ENCODE data around the gene ZIC4.

The ZIC4 gene

GRCh38 chr3:147394884-147395225, 11.5 kb downstream of the ZIC4 start:
- H3K27ac ChIP-seq (ENCODE audit: low read depth, low read length) = no peak overlapping the region
- H3K9me3 ChIP-seq (ENCODE audit: control insufficient read depth, insufficient read depth, low read depth, low read length) = no peaks in the 10 kb centered on the region
- peak overlapping the region; percentile 72 for H3K4me3 ChIP-seq (ENCODE audit: low read depth, low read length)
- no peak overlapping the region for H3K9ac ChIP-seq (ENCODE audit: low read length)
- peaks cover 49% of the 10 kb centered on the region for H3K4me1 ChIP-seq (ENCODE audit: control insufficient read depth, insufficient read depth, low read length)
- peaks cover 100% of the 10 kb centered on the region for H3K27me3 ChIP-seq (ENCODE audit: control insufficient read depth, insufficient read depth, low read length)
- no peaks in the 10 kb centered on the region for H3K36me3 ChIP-seq (ENCODE audit: control insufficient read depth, insufficient read depth, low read length)

- no peaks in the 10 kb centered on the region for H3K9me3 ChIP-seq (ENCODE audit: control insufficient read depth, insufficient read depth, low read depth, low read length)
- H3K9ac ChIP-seq (ENCODE audit: low read length) = no peak overlapping the region
Measured at GRCh38 chr3:147393943-147394883, 12.1 kb downstream of the ZIC4 start.

GRCh38 chr3:147393261-147393942, 12.9 kb downstream of the ZIC4 start:
- Histone ChIP-seq H3K27me3 (ENCODE audit: control insufficient read depth, insufficient read depth, low read length) (peaks cover 100% of the 10 kb centered on the region), H3K9me3 (ENCODE audit: control insufficient read depth, insufficient read depth, low read depth, low read length) (no peaks in the 10 kb centered on the region), H3K9ac (ENCODE audit: low read length) (peak overlapping the region; percentile 67), H3K27ac (ENCODE audit: low read depth, low read length) (0 out of 2 replicates have a peak overlapping the region, but pooled peaks have one; percentile 20), H3K36me3 (ENCODE audit: control insufficient read depth, insufficient read depth, low read length) (no peaks in the 10 kb centered on the region), H3K4me3 (ENCODE audit: low read depth, low read length) (peak overlapping the region; percentile 72), H3K4me1 (ENCODE audit: control insufficient read depth, insufficient read depth, low read length) (peaks cover 63% of the 10 kb centered on the region)

More at GRCh38 chr3:147393943-147394883, 12.1 kb downstream of the ZIC4 start:
- Histone ChIP-seq H3K27ac (ENCODE audit: low read depth, low read length) (no peak overlapping the region), H3K4me3 (ENCODE audit: low read depth, low read length) (peak overlapping the region; percentile 72), H3K4me1 (ENCODE audit: control insufficient read depth, insufficient read depth, low read length) (peaks cover 55% of the 10 kb centered on the region), H3K27me3 (ENCODE audit: control insufficient read depth, insufficient read depth, low read length) (peaks cover 100% of the 10 kb centered on the region), H3K36me3 (ENCODE audit: control insufficient read depth, insufficient read depth, low read length) (no peaks in the 10 kb centered on the region)

- no peaks in the 10 kb centered on the region for H3K9me3 ChIP-seq (ENCODE audit: control insufficient read depth, insufficient read depth, low read depth, low read length)
- H3K9ac ChIP-seq (ENCODE audit: low read length) = no peak overlapping the region
- H3K27ac ChIP-seq (ENCODE audit: low read depth, low read length) = no peak overlapping the region
- H3K4me1 ChIP-seq (ENCODE audit: control insufficient read depth, insufficient read depth, low read length) = peaks cover 65% of the 10 kb centered on the region
- peak overlapping the region; percentile 72 for H3K4me3 ChIP-seq (ENCODE audit: low read depth, low read length)
- H3K27me3 ChIP-seq (ENCODE audit: control insufficient read depth, insufficient read depth, low read length) = peaks cover 100% of the 10 kb centered on the region
- H3K36me3 ChIP-seq (ENCODE audit: control insufficient read depth, insufficient read depth, low read length) = no peaks in the 10 kb centered on the region
Measured at GRCh38 chr3:147392625-147392946, 13.8 kb downstream of the ZIC4 start.

- Histone ChIP-seq H3K27ac (ENCODE audit: low read depth, low read length) (no peak overlapping the region), H3K36me3 (ENCODE audit: control insufficient read depth, insufficient read depth, low read length) (no peaks in the 10 kb centered on the region), H3K4me3 (ENCODE audit: low read depth, low read length) (peak overlapping the region; percentile 72), H3K27me3 (ENCODE audit: control insufficient read depth, insufficient read depth, low read length) (peaks cover 100% of the 10 kb centered on the region), H3K9me3 (ENCODE audit: control insufficient read depth, insufficient read depth, low read depth, low read length) (no peaks in the 10 kb centered on the region), H3K4me1 (ENCODE audit: control insufficient read depth, insufficient read depth, low read length) (peaks cover 65% of the 10 kb centered on the region), H3K9ac (ENCODE audit: low read length) (peak overlapping the region; percentile 0)
Measured at GRCh38 chr3:147391781-147392624, 14.3 kb downstream of the ZIC4 start.

GRCh38 chr3:147390589-147391569, 15.5 kb downstream of the ZIC4 start:
- H3K27me3 ChIP-seq (ENCODE audit: control insufficient read depth, insufficient read depth, low read length) = peaks cover 100% of the 10 kb centered on the region
- H3K27ac ChIP-seq (ENCODE audit: low read depth, low read length) = no peak overlapping the region
- no peaks in the 10 kb centered on the region for H3K9me3 ChIP-seq (ENCODE audit: control insufficient read depth, insufficient read depth, low read depth, low read length)
- H3K9ac ChIP-seq (ENCODE audit: low read length) = no peak overlapping the region
- peak overlapping the region; percentile 46 for H3K4me3 ChIP-seq (ENCODE audit: low read depth, low read length)
- no peaks in the 10 kb centered on the region for H3K36me3 ChIP-seq (ENCODE audit: control insufficient read depth, insufficient read depth, low read length)
- H3K4me1 ChIP-seq (ENCODE audit: control insufficient read depth, insufficient read depth, low read length) = peaks cover 56% of the 10 kb centered on the region

GRCh38 chr3:147389717-147390116, 16.6 kb downstream of the ZIC4 start:
- Histone ChIP-seq H3K36me3 (ENCODE audit: control insufficient read depth, insufficient read depth, low read length) (no peaks in the 10 kb centered on the region), H3K9me3 (ENCODE audit: control insufficient read depth, insufficient read depth, low read depth, low read length) (no peaks in the 10 kb centered on the region), H3K4me1 (ENCODE audit: control insufficient read depth, insufficient read depth, low read length) (peaks cover 55% of the 10 kb centered on the region), H3K4me3 (ENCODE audit: low read depth, low read length) (no peak overlapping the region), H3K27ac (ENCODE audit: low read depth, low read length) (no peak overlapping the region), H3K9ac (ENCODE audit: low read length) (no peak overlapping the region), H3K27me3 (ENCODE audit: control insufficient read depth, insufficient read depth, low read length) (peaks cover 100% of the 10 kb centered on the region)

GRCh38 chr3:147388700-147389580, 17.4 kb downstream of the ZIC4 start:
- Histone ChIP-seq H3K27me3 (ENCODE audit: control insufficient read depth, insufficient read depth, low read length) (peaks cover 100% of the 10 kb centered on the region), H3K27ac (ENCODE audit: low read depth, low read length) (no peak overlapping the region), H3K36me3 (ENCODE audit: control insufficient read depth, insufficient read depth, low read length) (no peaks in the 10 kb centered on the region), H3K4me1 (ENCODE audit: control insufficient read depth, insufficient read depth, low read length) (peaks cover 54% of the 10 kb centered on the region), H3K9ac (ENCODE audit: low read length) (no peak overlapping the region), H3K4me3 (ENCODE audit: low read depth, low read length) (no peak overlapping the region), H3K9me3 (ENCODE audit: control insufficient read depth, insufficient read depth, low read depth, low read length) (no peaks in the 10 kb centered on the region)

- H3K27ac ChIP-seq (ENCODE audit: low read depth, low read length) = no peak overlapping the region
- peaks cover 60% of the 10 kb centered on the region for H3K4me1 ChIP-seq (ENCODE audit: control insufficient read depth, insufficient read depth, low read length)
- H3K9ac ChIP-seq (ENCODE audit: low read length) = no peak overlapping the region
- H3K36me3 ChIP-seq (ENCODE audit: control insufficient read depth, insufficient read depth, low read length) = no peaks in the 10 kb centered on the region
- H3K4me3 ChIP-seq (ENCODE audit: low read depth, low read length) = no peak overlapping the region
- H3K27me3 ChIP-seq (ENCODE audit: control insufficient read depth, insufficient read depth, low read length) = peaks cover 100% of the 10 kb centered on the region
- no peaks in the 10 kb centered on the region for H3K9me3 ChIP-seq (ENCODE audit: control insufficient read depth, insufficient read depth, low read depth, low read length)
Measured at GRCh38 chr3:147387885-147388699, 18.3 kb downstream of the ZIC4 start.
